Cardiac fibroblast (primary cell): ENCODE measurements around the gene UPK1B.

Source experiments
- DNase-seq, 2 donors: peaks; one replicate each; pipeline versions ENCODE4 v3.0.0 to v3.0.0-alpha.2; 2010; ENCODE audit warnings: low read depth in 2 of 2
- H3K4me3 ChIP-seq, 2 donors: replicated peaks in 1 of 2; 1 replicate in 1 of 2; 2 replicates in 1 of 2; pipeline ENCODE4 v1.5.1; 2011; ENCODE audit warnings: low read depth in 2 of 2, low read length in 2 of 2, mild to moderate bottlenecking in 2 of 2, moderate library complexity in 1 of 2
- TF ChIP-seq, protein P1 (sequence below): IDR thresholded peaks from one replicate; pipeline ENCODE4 v1.5.1; 2011; ENCODE audit warnings: low read depth, mild to moderate bottlenecking, low read length, inconsistent platforms

The UPK1B gene

DNA sequence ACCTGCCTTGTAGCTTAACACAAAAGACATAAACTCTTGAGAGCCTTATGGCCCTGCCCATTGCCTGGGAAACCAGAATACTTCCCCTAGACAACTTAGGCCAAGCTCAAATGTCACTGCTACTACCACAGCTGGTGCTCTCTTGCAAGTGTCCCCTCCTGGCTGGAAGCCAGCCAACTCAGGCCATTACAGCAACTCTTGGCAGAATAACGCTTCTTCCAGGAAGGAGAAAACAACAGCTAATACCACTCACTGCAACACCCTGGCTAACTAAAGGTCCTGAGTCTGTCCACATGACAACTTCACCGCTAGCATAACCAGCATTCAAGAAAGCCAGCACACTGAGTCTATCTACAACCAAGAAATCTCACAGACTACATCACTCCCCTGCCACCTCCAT, 72.4 kb downstream of the UPK1B start:
- DNase-seq: no peak
- no peak overlapping the region for H3K4me3 ChIP-seq
- TF ChIP-seq, protein P1, sequence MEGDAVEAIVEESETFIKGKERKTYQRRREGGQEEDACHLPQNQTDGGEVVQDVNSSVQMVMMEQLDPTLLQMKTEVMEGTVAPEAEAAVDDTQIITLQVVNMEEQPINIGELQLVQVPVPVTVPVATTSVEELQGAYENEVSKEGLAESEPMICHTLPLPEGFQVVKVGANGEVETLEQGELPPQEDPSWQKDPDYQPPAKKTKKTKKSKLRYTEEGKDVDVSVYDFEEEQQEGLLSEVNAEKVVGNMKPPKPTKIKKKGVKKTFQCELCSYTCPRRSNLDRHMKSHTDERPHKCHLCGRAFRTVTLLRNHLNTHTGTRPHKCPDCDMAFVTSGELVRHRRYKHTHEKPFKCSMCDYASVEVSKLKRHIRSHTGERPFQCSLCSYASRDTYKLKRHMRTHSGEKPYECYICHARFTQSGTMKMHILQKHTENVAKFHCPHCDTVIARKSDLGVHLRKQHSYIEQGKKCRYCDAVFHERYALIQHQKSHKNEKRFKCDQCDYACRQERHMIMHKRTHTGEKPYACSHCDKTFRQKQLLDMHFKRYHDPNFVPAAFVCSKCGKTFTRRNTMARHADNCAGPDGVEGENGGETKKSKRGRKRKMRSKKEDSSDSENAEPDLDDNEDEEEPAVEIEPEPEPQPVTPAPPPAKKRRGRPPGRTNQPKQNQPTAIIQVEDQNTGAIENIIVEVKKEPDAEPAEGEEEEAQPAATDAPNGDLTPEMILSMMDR: no peak
